Activated naive CD8-positive, alpha-beta T cell treated with anti-CD3 and anti-CD28 coated beads, Interleukin-2, amount 50 U/mL, for 24 hours (primary cell): ENCODE data around the gene PRDM1.

Source experiments
- ATAC-seq: fragments of 150-1000 bp; cut with Tn5 transposase; one replicate; pipeline ENCODE4 v1.10.0; 2021
- DNase-seq: peaks from one replicate; pipeline ENCODE4 v3.0.0; 2021
- H3K27ac Mint-ChIP-seq: one replicate; pipeline ENCODE4 v1.8.0; 2021; ENCODE audit warnings: mild to moderate bottlenecking, mixed read lengths
- H3K27me3 Mint-ChIP-seq: one replicate; pipeline ENCODE4 v1.8.0; 2021; ENCODE audit warnings: mixed read lengths
- H3K36me3 Mint-ChIP-seq: one replicate; pipeline ENCODE4 v1.8.0; 2021; ENCODE audit warnings: low read depth, mixed read lengths
- H3K4me1 Mint-ChIP-seq: one replicate; pipeline ENCODE4 v1.8.0; 2021; ENCODE audit warnings: mixed read lengths
- H3K4me3 Mint-ChIP-seq: one replicate; pipeline ENCODE4 v1.8.0; 2021; ENCODE audit warnings: mild to moderate bottlenecking, moderate library complexity, mixed read lengths
- H3K9me3 Mint-ChIP-seq: one replicate; pipeline ENCODE4 v1.8.0; 2021; ENCODE audit warnings: mixed read lengths

The PRDM1 gene

DNA sequence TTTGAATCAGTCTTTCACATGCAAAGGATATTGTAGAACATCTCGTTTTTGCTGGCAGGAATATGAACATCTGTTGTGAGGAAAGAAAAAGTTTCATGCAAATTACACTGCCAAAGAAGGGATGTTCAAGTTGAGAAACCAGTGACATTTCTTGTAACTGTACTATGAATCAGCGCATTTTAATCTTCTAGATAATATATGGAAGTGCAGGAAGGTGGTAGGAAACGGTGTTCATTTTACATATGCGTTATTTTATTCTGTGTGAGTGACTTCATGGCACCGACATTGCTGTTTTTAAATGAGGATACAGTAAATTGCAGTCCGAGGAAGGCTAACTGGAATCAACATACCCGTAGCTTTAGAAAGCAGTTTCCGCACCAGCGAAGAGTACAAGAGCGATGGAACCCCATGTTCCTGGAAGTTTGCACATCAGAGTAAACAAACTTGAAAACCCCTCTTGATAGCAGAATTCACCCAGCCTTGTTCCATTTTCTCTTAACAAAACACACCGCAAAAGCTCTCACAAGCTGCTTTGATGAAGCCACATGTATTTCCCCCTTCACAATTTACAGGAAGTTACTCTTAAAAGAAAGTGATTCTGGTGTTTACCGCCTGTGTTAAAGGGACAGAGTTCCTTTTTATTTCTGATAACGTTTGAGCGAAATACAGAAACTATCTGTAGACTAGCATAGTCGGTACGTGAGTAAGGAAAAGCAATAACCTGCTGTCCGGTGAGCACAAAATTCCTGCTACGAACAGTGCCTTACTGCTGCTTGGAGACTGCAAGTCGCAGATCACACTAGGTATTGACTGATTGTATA, 11.5 kb downstream of the PRDM1 start:
- Mint-ChIP-seq H3K27ac (peak overlapping the region; percentile 88), H3K4me3 (peak overlapping the region; percentile 86), H3K36me3 (peaks cover 21% of the 10 kb centered on the region), H3K9me3 (no peaks in the 10 kb centered on the region), H3K4me1 (peaks cover 91% of the 10 kb centered on the region), H3K27me3 (peaks cover 2% of the 10 kb centered on the region)
- ATAC-seq (peak; percentile 51), DNase-seq (peak; percentile 37)

DNA sequence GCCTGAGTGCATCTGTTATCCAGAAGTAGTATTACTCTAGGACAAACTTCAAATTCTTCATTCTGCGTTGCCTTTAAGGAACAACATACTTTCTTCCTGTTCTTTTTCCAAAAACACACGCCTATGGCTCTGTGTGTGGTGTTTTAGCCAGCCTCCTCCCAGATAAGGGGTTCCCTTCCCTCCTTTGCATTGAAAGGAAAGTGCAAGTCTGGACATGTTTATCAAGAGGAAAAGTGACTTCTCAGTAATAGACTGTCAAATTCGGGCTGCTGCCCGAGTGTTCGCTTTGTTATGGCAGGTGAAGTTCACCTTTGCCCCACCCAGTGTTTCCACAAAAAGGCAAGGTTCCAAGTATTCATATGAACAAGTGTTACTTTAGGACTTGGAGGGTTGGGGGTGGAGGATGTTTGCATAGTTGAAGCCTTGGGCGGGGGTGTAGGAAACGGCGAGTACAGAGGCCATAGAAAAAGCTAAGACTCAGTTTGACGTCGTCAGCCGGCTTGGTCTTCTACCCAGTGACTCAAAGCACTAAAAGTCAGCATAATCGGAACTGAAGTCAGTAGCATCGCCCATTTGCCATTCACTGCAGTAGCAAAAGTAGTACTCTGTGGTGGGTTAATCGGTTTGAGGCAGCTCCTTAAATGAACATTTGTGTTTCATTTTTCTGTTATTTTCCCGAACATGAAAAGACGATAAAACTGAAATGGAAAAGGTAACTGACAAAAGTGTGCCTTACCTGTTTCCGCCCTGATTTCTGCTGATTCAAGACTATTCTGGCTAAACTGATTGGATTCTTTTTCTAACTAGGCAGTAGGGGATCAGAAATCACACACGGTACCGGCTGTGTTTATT, 12.5 kb downstream of the PRDM1 start:
- peak overlapping the region; percentile 88 for H3K27ac Mint-ChIP-seq
- no peaks in the 10 kb centered on the region for H3K9me3 Mint-ChIP-seq
- peak overlapping the region; percentile 86 for H3K4me3 Mint-ChIP-seq
- DNase-seq, result peak; percentile 77
- H3K4me1 Mint-ChIP-seq, result peaks cover 98% of the 10 kb centered on the region
- H3K27me3 Mint-ChIP-seq, result no peaks in the 10 kb centered on the region
- peak; percentile 87 for ATAC-seq
- peaks cover 26% of the 10 kb centered on the region for H3K36me3 Mint-ChIP-seq

DNA sequence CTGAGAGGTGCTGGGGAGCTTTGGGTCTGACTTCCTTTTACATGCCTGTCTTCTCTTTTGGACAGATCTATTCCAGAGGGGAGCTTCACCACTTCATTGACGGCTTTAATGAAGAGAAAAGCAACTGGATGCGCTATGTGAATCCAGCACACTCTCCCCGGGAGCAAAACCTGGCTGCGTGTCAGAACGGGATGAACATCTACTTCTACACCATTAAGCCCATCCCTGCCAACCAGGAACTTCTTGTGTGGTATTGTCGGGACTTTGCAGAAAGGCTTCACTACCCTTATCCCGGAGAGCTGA, 13.1 kb downstream of the PRDM1 start:
- H3K27me3 Mint-ChIP-seq, result no peaks in the 10 kb centered on the region
- no peaks in the 10 kb centered on the region for H3K9me3 Mint-ChIP-seq
- H3K4me3 Mint-ChIP-seq, result peak overlapping the region; percentile 86
- ATAC-seq (no peak), DNase-seq (no peak)
- H3K27ac Mint-ChIP-seq, result peak overlapping the region; percentile 88
- peaks cover 30% of the 10 kb centered on the region for H3K36me3 Mint-ChIP-seq
- peaks cover 98% of the 10 kb centered on the region for H3K4me1 Mint-ChIP-seq

DNA sequence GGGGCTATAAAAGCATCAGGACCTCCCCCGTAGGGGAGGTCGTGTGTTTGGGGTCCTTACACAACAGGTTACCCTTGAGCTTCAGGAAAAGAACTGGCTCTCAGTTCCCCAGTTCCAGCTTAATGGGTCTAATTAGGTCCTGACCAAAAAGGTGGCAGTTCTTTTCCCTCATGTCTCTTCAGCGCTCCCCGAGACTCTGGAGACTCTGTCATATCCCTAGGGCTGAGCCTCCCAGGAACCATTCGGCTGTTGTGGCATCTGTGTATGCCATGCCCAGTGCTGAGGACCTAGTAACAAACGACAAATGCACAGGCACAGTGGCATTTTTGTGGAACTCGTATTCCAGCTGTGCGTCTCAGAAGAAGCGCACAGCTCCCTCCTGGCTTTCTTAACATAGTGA, 14.6 kb downstream of the PRDM1 start:
- Mint-ChIP-seq H3K4me3 (peak overlapping the region; percentile 86), H3K36me3 (peaks cover 28% of the 10 kb centered on the region), H3K9me3 (no peaks in the 10 kb centered on the region), H3K4me1 (peaks cover 94% of the 10 kb centered on the region), H3K27ac (peak overlapping the region; percentile 77), H3K27me3 (peaks cover 7% of the 10 kb centered on the region)
- no peak for ATAC-seq
- DNase-seq, result no peak

DNA sequence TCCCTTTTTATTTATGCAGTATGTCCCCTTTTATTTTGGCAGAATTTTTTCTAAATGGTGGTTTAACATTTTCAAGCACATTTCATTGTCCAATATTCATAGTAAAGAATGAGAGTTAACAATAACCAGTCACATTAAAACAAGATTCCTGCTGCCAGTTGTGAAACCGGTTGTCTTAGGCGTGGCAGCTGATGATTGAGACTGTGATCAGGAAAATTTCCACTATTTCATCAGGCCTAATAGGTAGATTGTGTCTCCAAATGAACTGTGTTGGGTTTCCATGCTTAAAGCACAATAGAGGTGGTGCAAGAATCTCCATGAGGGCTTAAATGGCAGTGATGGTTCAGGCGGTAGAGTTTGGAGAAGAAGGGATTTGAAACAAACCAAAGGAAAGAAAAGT, 15.3 kb downstream of the PRDM1 start:
- H3K27ac Mint-ChIP-seq, result peak overlapping the region; percentile 77
- no peak for ATAC-seq
- no peak for DNase-seq
- peaks cover 7% of the 10 kb centered on the region for H3K27me3 Mint-ChIP-seq
- H3K9me3 Mint-ChIP-seq, result no peaks in the 10 kb centered on the region
- H3K36me3 Mint-ChIP-seq, result peaks cover 26% of the 10 kb centered on the region
- H3K4me1 Mint-ChIP-seq, result peaks cover 93% of the 10 kb centered on the region
- peak overlapping the region; percentile 86 for H3K4me3 Mint-ChIP-seq

DNA sequence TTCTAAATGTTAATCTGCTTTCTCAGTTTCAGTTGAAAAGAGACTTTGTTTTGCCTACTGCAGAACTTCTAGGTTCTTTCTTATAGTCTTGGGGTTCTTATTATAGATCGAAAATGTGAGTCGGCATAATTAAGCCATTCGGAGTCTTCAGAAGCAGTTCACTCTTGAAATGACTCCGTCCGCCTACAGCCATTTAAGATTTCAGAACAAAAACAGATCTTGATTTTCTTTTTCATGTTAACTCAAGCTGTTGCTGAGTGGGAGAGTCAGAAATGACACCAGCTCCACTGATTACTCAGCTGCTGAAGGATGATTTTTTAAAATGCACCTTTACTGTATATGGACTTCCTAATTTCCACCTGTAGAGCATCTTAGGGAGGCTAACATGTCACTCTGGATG, 15.9 kb downstream of the PRDM1 start:
- Mint-ChIP-seq H3K9me3 (no peaks in the 10 kb centered on the region), H3K27me3 (peaks cover 7% of the 10 kb centered on the region), H3K4me3 (peak overlapping the region; percentile 86), H3K27ac (peak overlapping the region; percentile 77), H3K4me1 (peaks cover 94% of the 10 kb centered on the region), H3K36me3 (peaks cover 30% of the 10 kb centered on the region)
- ATAC-seq (peak; percentile 11), DNase-seq (peak; percentile 56)

DNA sequence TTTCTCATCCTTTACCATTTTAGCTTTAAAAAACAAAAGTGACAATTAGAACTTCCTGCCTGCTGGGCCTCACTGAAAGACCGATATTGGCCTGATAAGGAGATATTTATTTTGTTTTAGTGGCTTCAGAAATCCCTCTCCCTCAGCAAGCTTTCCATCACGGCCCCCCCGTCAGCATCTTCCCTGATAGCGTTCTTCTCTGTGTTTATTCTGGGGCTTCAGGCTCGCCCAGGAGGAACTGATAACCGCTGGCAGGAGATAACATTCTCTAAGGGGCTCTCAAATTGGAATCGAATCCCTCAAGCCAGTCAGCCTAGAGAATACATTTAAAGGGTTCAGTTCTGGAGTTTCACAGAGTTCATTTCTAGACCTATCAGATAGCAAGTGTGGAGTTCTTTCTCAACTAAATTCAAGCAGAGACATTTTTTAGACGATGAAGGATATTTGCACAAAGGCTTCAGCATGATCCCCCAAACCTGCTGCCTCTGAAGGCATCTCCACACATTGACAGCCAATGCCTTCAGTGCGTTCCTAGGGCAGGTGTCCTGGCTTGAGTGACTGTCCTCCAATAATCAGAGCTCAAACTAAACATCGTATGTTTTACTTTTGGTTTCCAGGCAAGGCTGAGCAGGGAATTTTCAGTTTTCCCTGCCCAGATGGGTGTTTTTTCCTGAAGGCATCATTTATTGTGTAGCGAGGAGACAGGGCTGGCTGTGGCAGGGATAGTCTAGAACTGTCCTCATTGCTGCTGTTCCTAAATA, 17.0 kb downstream of the PRDM1 start:
- Mint-ChIP-seq H3K27ac (peak overlapping the region; percentile 61), H3K4me1 (peaks cover 91% of the 10 kb centered on the region), H3K27me3 (peaks cover 10% of the 10 kb centered on the region), H3K9me3 (no peaks in the 10 kb centered on the region), H3K36me3 (peaks cover 38% of the 10 kb centered on the region), H3K4me3 (peak overlapping the region; percentile 86)
- ATAC-seq, result no peak
- no peak for DNase-seq

DNA sequence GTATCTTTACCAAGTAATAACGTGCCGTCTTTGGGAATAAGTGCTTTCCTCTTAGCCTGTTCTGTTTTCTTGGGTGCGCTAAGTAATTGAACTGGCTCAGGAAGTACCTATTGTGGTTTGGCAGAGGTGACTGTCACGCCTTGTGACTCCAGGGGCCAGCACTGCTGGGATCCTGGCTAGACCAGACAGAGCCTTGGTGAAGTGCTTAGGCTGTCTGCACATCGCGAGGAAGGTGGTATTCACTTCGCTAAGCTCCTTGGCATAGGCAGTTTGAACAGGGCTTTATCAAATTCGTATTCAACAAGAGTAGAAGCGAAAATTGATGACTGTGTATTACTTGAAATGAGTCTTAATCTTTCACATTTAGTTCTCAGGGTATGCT, 17.6 kb downstream of the PRDM1 start:
- H3K9me3 Mint-ChIP-seq, result no peaks in the 10 kb centered on the region
- peak overlapping the region; percentile 86 for H3K4me3 Mint-ChIP-seq
- peaks cover 14% of the 10 kb centered on the region for H3K27me3 Mint-ChIP-seq
- peaks cover 87% of the 10 kb centered on the region for H3K4me1 Mint-ChIP-seq
- H3K36me3 Mint-ChIP-seq, result peaks cover 44% of the 10 kb centered on the region
- ATAC-seq (peak; percentile 47), DNase-seq (no peak)
- peak overlapping the region; percentile 61 for H3K27ac Mint-ChIP-seq

DNA sequence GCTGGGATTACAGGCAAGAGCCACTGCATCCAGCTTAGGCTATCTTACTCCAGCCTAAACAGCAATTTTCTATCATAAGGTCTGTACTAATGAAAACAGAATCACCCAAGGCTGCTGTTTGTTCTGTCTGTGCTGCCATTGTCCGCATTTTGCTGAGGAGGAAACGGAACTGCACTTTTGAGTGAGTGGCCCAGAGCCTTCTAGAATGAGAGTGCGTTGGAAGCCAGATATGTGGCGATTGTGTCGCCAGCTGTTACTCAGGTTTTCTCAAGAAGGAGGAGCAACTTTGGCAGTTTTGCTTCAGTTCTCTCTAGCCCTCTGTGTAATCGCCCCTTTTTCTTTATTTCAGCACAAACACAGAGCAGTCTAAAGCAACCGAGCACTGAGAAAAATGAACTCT, 18.3 kb downstream of the PRDM1 start:
- ATAC-seq, result no peak
- H3K36me3 Mint-ChIP-seq, result peaks cover 46% of the 10 kb centered on the region
- H3K9me3 Mint-ChIP-seq, result no peaks in the 10 kb centered on the region
- DNase-seq, result no peak
- H3K4me3 Mint-ChIP-seq, result no peak overlapping the region
- H3K4me1 Mint-ChIP-seq, result peaks cover 80% of the 10 kb centered on the region
- H3K27ac Mint-ChIP-seq, result no peak overlapping the region
- H3K27me3 Mint-ChIP-seq, result peaks cover 20% of the 10 kb centered on the region

DNA sequence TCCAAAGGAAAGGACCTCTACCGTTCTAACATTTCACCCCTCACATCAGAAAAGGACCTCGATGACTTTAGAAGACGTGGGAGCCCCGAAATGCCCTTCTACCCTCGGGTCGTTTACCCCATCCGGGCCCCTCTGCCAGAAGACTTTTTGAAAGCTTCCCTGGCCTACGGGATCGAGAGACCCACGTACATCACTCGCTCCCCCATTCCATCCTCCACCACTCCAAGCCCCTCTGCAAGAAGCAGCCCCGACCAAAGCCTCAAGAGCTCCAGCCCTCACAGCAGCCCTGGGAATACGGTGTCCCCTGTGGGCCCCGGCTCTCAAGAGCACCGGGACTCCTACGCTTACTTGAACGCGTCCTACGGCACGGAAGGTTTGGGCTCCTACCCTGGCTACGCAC, 18.8 kb downstream of the PRDM1 start:
- Mint-ChIP-seq H3K27ac (no peak overlapping the region), H3K9me3 (no peaks in the 10 kb centered on the region), H3K36me3 (peaks cover 46% of the 10 kb centered on the region), H3K27me3 (peaks cover 20% of the 10 kb centered on the region), H3K4me1 (peaks cover 75% of the 10 kb centered on the region), H3K4me3 (no peak overlapping the region)
- ATAC-seq (no peak), DNase-seq (no peak)

DNA sequence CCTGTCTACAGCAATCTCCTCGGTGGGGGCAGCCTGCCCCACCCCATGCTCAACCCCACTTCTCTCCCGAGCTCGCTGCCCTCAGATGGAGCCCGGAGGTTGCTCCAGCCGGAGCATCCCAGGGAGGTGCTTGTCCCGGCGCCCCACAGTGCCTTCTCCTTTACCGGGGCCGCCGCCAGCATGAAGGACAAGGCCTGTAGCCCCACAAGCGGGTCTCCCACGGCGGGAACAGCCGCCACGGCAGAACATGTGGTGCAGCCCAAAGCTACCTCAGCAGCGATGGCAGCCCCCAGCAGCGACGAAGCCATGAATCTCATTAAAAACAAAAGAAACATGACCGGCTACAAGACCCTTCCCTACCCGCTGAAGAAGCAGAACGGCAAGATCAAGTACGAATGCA, 19.4 kb downstream of the PRDM1 start:
- ATAC-seq (no peak), DNase-seq (no peak)
- H3K4me3 Mint-ChIP-seq, result no peak overlapping the region
- peaks cover 20% of the 10 kb centered on the region for H3K27me3 Mint-ChIP-seq
- peaks cover 70% of the 10 kb centered on the region for H3K4me1 Mint-ChIP-seq
- no peaks in the 10 kb centered on the region for H3K9me3 Mint-ChIP-seq
- H3K36me3 Mint-ChIP-seq, result peaks cover 43% of the 10 kb centered on the region
- H3K27ac Mint-ChIP-seq, result no peak overlapping the region

DNA sequence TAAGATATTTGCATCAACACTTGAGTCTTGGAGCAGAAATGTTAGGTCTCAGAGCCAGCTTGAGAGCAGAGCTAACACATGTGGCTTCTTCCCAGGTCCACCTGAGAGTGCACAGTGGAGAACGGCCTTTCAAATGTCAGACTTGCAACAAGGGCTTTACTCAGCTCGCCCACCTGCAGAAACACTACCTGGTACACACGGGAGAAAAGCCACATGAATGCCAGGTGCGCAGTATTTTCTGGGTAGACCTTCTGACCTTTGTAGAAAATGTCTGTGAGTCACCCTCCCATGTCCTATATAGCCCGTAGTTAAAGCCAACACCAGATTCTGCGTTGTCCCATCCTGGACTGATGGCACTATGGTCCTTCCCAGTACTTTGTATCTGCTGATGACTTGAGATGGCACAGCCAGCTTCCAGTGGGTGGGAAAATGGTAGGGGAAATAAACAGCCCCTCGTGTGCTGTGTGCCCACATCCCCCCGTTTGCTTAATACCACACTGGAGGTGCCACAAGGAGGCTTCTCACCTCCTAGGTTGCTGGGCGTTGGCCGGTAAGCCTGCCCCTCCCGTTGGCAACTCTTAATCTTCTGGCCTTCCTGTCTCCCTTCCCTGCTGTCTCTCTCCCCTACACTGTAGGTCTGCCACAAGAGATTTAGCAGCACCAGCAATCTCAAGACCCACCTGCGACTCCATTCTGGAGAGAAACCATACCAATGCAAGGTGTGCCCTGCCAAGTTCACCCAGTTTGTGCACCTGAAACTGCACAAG, 20.3 kb downstream of the PRDM1 start:
- peaks cover 34% of the 10 kb centered on the region for H3K36me3 Mint-ChIP-seq
- peak overlapping the region; percentile 1 for H3K27ac Mint-ChIP-seq
- H3K9me3 Mint-ChIP-seq, result no peaks in the 10 kb centered on the region
- no peak for ATAC-seq
- no peak overlapping the region for H3K4me3 Mint-ChIP-seq
- H3K4me1 Mint-ChIP-seq, result peaks cover 66% of the 10 kb centered on the region
- H3K27me3 Mint-ChIP-seq, result peaks cover 26% of the 10 kb centered on the region
- DNase-seq, result no peak

DNA sequence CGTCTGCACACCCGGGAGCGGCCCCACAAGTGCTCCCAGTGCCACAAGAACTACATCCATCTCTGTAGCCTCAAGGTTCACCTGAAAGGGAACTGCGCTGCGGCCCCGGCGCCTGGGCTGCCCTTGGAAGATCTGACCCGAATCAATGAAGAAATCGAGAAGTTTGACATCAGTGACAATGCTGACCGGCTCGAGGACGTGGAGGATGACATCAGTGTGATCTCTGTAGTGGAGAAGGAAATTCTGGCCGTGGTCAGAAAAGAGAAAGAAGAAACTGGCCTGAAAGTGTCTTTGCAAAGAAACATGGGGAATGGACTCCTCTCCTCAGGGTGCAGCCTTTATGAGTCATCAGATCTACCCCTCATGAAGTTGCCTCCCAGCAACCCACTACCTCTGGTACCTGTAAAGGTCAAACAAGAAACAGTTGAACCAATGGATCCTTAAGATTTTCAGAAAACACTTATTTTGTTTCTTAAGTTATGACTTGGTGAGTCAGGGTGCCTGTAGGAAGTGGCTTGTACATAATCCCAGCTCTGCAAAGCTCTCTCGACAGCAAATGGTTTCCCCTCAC, 21.0 kb downstream of the PRDM1 start:
- H3K4me1 Mint-ChIP-seq, result peaks cover 66% of the 10 kb centered on the region
- peak overlapping the region; percentile 1 for H3K27ac Mint-ChIP-seq
- peak; percentile 62 for ATAC-seq

DNA sequence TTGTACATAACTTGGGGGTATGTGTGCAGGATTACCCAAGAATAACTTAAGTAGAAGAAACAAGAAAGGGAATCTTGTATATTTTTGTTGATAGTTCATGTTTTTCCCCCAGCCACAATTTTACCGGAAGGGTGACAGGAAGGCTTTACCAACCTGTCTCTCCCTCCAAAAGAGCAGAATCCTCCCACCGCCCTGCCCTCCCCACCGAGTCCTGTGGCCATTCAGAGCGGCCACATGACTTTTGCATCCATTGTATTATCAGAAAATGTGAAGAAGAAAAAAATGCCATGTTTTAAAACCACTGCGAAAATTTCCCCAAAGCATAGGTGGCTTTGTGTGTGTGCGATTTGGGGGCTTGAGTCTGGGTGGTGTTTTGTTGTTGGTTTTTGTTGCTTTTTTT, 22.0 kb downstream of the PRDM1 start:
- Mint-ChIP-seq H3K4me1 (peaks cover 66% of the 10 kb centered on the region), H3K36me3 (peaks cover 28% of the 10 kb centered on the region), H3K27ac (no peak overlapping the region), H3K9me3 (no peaks in the 10 kb centered on the region), H3K27me3 (peaks cover 26% of the 10 kb centered on the region), H3K4me3 (no peak overlapping the region)
- ATAC-seq, result no peak
- no peak for DNase-seq

More for the DNA sequence above, 21.0 kb downstream of the PRDM1 start:
- peaks cover 32% of the 10 kb centered on the region for H3K36me3 Mint-ChIP-seq
- H3K4me3 Mint-ChIP-seq, result no peak overlapping the region
- DNase-seq, result no peak
- no peaks in the 10 kb centered on the region for H3K9me3 Mint-ChIP-seq
- H3K27me3 Mint-ChIP-seq, result peaks cover 26% of the 10 kb centered on the region
